HG03342 (cell line): ENCODE data around the gene NTN1.

Experiments used
- ATAC-seq: cut with Tn5 transposase; IDR thresholded peaks from one replicate; pipeline ENCODE4 v1.9.1; 2021; ENCODE audit warnings: mild to moderate bottlenecking, moderate library complexity; ENCODE audit not compliant: unreplicated experiment

NTN1 gene

GRCh38 chr17:9004961-9005285, 16.4 kb upstream of the NTN1 start:
- no peak for ATAC-seq

GRCh38 chr17:9006175-9006767, 15.0 kb upstream of the NTN1 start:
- no peak for ATAC-seq

- ATAC-seq, result no peak
Observed at GRCh38 chr17:9007052-9007714, 14.1 kb upstream of the NTN1 start.

GRCh38 chr17:9009096-9009495, 12.2 kb upstream of the NTN1 start:
- no peak for ATAC-seq

- no peak for ATAC-seq
Observed at GRCh38 chr17:9009737-9010136, 11.6 kb upstream of the NTN1 start.

GRCh38 chr17:9011001-9011400, 10.3 kb upstream of the NTN1 start:
- ATAC-seq, result no peak

GRCh38 chr17:9016941-9017552, 4.3 kb upstream of the NTN1 start:
- ATAC-seq, result no peak

GRCh38 chr17:9018726-9019125, 2.6 kb upstream of the NTN1 start:
- no peak for ATAC-seq

- no peak for ATAC-seq
Observed at GRCh38 chr17:9020096-9020823, 1.1 kb upstream of the NTN1 start.

- no peak for ATAC-seq
Observed at GRCh38 chr17:9020824-9021157, 519 bp upstream of the NTN1 start.

- ATAC-seq, result no peak
Observed at GRCh38 chr17:9021992-9022572, 772 bp downstream of the NTN1 start.

GRCh38 chr17:9022573-9023391, 1.5 kb downstream of the NTN1 start:
- ATAC-seq, result no peak

- no peak for ATAC-seq
Observed at GRCh38 chr17:9023392-9024218, 2.3 kb downstream of the NTN1 start.

GRCh38 chr17:9024497-9024896, 3.2 kb downstream of the NTN1 start:
- no peak for ATAC-seq

- ATAC-seq, result no peak
Observed at GRCh38 chr17:9026741-9027140, 5.4 kb downstream of the NTN1 start.

- ATAC-seq, result no peak
Observed at GRCh38 chr17:9028202-9028987, 7.1 kb downstream of the NTN1 start.

GRCh38 chr17:9028988-9029570, 7.8 kb downstream of the NTN1 start:
- no peak for ATAC-seq

- no peak for ATAC-seq
Observed at GRCh38 chr17:9032151-9032550, 10.8 kb downstream of the NTN1 start.

- no peak for ATAC-seq
Observed at GRCh38 chr17:9032583-9032982, 11.3 kb downstream of the NTN1 start.
